Kidney capillary endothelial cell (primary cell): ENCODE data around the gene DDB1.

Experiments used
- DNase-seq: peaks from one replicate; pipeline ENCODE4 v3.0.0-alpha.2; 2018; ENCODE audit warnings: low spot score

Gene DDB1

DNA sequence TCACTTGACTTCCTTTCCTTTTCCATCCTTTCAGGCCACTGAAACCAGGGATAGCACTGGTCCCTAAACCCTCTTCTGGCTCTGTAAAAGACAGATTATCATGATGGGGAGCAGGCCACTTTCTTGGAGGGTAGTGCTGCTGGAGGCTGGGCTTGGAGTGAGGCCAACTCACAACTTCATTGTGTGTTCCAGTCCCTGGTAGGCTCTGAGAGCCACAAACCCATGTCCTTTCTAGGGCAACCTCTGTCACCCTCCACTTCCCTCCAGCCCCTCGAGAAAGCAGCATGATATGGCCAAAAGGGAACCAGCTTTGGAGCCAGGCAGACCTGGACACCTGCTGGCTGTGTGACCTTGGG lies 2.4 kb upstream of the DDB1 start:
- no peak for DNase-seq

- no peak for DNase-seq
Measured at GRCh38 chr11:61334434-61335354, 1.8 kb upstream of the DDB1 start.

DNA sequence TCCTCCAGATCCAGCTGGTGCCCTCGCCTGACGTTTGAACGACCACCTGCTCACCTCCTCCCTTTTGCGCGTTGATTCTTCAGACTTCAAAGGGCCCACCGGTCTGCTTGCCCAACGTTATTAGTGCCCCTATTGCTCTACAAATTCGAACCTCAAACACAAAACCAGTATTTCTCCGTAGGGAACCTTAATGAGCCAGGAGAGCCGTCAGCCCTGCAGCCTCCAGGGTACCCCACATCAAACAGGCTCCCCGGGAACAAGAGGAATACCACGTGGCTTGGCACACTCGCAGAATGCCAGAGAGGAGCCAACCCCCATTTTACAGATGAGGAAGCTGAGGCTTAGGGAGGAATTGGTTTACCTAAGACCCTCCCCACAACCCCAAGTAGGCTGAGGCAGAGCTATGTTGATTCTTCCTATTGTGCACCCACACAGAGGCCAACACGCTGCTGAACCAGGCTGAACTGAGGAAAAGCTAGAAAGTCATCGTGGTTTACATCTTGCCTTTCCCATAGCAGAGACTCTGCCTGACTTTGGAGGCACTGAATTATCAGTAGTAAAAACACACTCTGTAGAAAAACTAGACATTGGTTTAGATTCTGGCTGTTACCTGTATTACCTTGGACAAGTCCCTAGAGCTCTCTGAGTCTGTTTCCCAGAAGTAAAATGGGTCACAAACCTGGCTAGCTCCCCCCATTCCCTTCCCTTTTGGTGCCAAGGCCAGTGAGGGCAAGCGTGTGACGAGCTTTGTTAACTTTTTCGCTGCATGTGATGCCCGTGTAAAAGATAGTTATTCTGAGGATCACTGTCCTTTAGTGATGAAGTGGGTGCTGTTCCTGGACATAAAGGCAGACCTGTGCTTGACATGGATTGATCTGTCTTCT lies 887 bp upstream of the DDB1 start:
- no peak for DNase-seq

GRCh38 chr11:61332281-61332796 lies 566 bp downstream of the DDB1 start:
- DNase-seq = no peak

- no peak for DNase-seq
Measured at GRCh38 chr11:61331651-61332050, 1.3 kb downstream of the DDB1 start.

DNA sequence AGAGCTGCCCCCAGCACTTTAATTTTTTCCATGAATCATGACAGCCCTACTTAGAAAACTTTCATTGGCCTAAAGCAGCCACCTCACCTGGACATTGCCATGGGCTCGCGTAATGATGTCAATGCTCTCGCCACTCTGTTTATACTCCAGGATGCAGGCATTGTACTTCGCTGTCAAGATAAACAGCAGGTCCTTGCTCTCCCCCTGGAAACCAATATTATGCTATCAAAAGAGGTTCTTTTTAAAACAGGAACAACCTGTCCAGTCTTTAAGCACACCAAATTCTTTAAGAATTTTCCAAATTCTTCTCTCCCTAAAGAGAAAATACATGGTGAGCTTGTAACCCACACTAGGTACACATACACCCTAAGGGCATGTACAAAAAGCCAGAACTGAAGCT lies 3.0 kb downstream of the DDB1 start:
- no peak for DNase-seq

DNA sequence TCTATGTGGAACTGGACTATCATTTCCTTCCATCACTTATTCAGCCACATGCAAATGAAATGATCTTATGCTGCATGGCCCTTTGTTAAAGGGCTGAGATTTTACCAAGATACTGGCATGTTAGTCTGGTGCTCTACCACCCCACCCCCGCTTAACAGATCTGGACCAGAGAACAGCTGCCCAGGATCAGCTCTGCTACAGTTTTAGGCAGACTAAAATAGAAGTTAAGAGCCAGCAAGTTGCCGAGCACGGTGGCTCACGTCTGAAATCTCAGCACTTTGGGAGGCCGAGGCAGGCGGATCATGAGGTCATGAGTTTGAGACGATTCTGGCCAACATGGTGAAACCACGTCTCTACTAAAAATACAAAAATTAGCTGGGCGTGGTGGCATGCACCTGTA lies 4.6 kb downstream of the DDB1 start:
- no peak for DNase-seq

- DNase-seq = no peak
Measured at GRCh38 chr11:61327669-61328071, 5.2 kb downstream of the DDB1 start.

GRCh38 chr11:61325649-61326414 lies 7.1 kb downstream of the DDB1 start:
- DNase-seq = no peak

- DNase-seq = no peak
Measured at GRCh38 chr11:61315260-61315659, 17.6 kb downstream of the DDB1 start.

DNA sequence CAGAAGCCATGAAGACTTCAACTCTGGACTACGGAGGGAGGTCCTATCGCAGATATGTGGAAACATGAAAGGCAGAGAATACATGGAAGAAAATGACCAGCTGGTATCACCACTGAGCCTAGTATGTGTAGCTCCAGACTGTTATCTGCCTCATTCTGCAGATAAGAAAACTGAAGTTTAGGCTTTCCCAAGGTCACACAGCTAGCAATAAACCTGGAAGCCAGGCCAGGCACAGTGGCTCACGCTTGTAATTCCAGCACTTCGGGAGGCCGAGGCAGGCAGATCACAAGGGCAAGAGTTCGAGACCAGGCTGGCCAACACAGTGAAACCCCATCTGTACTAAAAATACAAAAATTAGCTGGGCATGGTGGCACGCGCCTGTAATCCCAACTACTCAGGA lies 22.2 kb downstream of the DDB1 start:
- no peak for DNase-seq

DNA sequence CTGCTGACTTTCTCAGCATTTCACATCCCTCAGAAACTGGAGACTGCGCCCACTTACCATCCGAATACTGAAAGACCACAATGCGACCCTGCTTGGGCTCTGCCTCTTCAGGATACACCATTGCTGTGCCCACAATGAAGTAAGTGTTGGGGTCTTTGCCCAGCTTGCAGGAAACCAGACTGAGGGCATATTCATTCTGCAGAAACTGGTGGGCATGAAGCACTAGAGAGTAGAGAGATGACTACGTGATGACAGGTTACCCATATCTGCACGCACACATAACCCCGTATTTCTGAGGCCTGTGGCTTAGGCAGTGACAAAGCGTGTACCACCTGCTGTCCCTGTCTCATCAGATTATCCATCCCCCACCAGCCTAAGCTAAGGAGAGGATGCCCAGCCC lies 23.2 kb downstream of the DDB1 start:
- DNase-seq = no peak

GRCh38 chr11:61309141-61309540 lies 23.8 kb downstream of the DDB1 start:
- DNase-seq = no peak

DNA sequence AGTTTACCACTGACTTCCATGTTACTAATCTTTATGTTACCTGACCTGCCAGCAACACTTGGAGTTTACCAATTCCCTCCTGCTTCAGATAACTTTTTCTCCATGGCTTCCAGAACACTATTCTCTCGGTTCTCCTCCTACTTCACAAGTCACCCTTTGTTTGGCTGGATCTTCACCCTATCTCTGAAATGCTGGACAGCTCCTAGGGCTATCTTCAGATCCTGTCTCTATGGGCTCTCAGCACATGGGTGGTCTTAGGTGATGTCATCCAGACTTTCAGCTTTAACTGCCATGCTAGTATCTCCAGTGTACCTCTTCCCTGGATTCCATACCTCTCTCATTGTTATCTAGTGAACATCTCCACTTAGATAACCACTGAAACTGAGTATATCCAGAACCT lies 25.6 kb downstream of the DDB1 start:
- no peak for DNase-seq

GRCh38 chr11:61306221-61306620 lies 26.7 kb downstream of the DDB1 start:
- DNase-seq = no peak

DNA sequence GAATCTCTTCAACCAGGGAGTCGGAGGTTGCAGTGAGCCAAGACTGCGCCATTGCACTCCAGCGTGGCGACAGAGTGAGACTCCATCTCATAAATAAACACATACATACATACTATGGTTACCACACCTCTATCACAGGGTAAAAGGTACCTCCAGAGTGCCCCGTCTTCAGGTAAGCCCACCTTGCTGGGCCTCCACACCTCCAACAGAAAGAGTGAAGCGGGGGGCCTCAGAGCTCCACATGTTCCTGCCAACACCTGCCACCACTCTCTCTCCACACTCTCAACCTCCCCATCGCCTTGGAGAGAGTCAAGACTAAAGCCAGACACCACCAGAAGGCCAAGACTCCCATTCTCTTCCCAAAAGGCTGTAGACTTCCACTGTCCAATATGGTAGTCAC lies 27.5 kb downstream of the DDB1 start:
- no peak for DNase-seq

GRCh38 chr11:61303725-61304124 lies 29.2 kb downstream of the DDB1 start:
- DNase-seq = no peak

DNA sequence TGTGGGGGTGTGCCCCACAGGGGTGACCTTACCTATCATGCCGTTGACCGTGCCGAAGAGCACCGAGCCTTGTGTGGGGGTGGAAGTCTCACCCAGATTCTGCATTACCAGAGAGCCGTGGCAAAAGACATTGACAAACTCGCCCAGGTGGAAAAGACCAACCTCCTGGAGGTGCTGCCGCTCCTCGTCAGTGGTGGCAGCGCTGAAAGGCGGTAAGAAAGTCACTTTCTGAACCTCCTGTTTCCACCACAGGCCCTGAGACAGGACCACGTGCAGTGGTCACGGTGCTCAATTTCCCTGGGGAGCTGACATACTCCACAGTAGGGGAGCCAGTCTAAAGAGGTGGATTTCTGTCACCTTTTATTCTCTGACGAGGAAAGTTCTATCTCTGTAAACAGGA lies 30.4 kb downstream of the DDB1 start:
- no peak for DNase-seq

- DNase-seq = no peak
Measured at GRCh38 chr11:61298663-61299244, 34.2 kb downstream of the DDB1 start.

DNA sequence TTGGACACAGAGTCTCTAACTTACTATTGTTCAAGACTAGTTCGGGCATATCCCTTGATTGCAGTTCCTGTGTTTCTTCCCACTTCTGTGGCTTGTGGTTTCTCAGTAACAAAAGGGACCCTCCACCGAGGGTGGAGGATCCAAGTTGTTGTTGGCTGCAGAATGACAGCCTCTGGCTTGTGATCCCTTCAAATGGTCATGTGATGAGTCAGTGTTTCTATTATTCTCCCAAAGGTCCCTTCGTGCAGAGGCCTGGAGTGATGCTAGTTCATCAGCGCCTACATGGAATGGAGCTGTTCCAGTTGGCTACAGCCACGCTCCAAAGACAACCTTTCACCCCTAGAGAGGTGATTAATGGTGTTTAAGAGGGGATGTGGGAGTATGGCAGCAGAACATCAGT lies 35.2 kb downstream of the DDB1 start:
- DNase-seq = peak; percentile 59

DNA sequence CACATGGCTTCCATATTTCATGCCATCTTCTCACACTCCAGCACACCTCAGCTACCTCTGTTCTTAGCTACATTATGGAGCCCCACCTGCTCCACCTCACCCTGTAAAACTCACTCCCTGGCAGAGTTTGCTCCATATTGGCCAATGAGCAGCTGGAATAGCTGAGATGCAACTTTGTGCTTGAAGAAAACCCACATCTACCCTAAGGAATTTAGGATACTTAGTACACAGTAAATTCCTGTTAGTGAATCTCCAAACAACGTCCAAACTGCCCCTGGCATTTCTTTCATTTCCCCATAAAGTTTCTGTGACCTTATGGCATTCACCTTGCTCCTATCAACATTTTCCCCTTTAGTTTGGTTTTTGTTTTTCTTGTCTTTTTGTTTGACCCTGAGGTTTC lies 35.6 kb downstream of the DDB1 start:
- DNase-seq = no peak

GRCh38 chr11:61295596-61295926 lies 37.3 kb downstream of the DDB1 start:
- no peak for DNase-seq
